ENCODE data around the gene NIPAL4.
A peak's percentile ranks its signal among the peaks of the same experiment; 100 is the strongest.
"Not testable (repeated sequence)": the region's sequence is repeated elsewhere in the genome, so short reads cannot be mapped to it uniquely, and the experiment has no call there.

The NIPAL4 gene

GRCh38 chr5:157463621-157464518 is 3.9 kb downstream of the NIPAL4 start:
- DNase-seq = no peak

DNA sequence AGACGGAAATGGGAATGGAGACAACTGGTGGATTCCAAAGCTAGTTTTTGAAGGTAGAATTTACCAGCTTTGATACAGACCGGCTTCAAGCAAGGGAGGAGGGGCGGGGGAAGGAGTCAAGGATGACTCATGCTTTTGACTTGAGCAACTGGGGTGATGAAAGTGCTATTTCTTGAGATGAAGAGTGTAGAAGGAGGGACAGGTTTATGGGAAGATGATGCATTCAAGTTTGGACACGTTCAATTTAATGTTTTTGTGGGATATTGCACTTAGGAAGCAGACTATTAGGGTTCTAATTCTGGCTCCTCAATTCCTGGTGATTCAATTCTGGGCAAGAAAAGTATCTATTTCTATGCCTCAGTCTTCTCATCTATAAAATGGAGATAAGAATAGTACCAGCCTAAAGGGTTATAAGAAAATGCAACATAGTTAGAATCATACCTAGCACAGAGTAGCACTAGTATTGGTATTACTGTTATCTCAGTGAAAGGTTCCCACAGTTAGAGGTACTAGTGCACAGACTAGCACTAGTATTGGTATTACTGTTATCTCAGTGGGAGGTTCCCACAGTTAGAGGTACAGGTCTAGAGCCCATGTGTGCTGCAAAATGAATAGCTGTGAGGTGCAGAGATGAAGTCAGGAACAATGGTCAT is 4.6 kb downstream of the NIPAL4 start:
- DNase-seq = no peak

DNA sequence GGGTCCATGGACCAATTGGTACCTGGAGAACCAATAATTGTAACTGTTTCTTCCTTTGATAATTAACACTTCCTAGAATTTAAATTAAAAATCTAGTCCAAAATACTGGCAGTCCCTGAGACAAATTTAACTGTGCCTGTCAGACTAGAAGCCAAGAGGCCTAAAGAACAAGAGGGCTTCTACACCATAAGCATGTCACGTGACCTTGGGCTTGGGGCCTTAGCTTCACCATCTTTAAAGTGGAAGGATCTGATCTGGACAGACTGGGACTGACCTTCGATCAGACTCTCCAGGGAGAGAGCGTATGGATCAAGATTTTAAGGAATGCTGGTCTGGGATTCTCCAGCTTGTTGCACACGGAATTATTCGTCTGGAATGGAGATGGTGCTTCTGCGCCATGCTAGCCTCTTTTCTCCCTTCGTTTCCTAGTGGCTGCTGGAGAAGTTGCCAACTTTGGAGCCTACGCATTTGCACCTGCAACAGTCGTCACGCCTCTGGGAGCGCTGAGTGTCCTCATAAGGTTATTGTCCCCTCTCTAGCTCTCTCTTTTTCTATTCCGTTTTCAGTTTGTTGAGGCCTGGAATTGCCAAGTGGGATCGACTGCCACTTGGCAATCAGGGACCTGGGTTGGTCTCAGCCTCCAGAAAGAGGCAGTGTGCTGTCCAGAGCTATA is 8.4 kb downstream of the NIPAL4 start:
- no peak for DNase-seq

GRCh38 chr5:157469073-157469472 is 9.1 kb downstream of the NIPAL4 start:
- DNase-seq = no peak

DNA sequence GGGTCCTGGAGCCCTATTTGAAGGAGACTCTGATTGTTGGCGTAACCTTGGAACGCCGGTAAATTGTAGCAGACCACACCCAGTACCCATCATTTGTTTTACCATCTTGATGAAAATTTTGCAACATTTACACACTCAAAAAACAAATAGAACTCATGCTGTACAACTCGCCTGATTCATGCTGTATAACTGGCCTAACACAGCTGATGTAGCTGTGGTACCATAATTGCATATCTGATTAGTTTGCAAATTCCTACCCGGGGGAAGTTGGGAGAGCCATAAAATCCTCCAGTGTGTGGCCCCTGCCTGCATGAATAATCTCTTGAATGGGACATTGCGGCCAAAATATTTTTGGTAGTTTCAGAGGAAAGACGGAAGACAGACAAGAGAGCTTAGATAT is 9.7 kb downstream of the NIPAL4 start:
- DNase-seq = no peak

DNA sequence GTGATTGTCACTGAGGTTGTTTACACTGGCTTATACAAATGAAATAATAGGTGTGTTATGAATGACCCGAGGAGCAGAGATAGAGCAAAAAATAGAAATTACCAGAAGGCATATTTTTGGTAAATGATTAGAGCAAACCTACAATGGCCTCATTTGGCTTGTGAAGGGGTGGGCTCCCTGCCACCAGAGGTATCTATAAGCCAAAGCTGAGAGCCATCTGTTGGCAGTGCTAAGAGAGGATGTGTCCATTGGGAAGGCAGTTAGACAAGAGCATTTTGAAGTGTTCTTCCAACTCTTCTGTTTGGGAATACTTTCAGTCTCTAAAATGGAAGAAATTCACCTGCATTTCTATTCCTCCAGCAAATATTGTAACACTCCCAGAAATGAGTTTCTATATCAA is 10.6 kb downstream of the NIPAL4 start:
- no peak for DNase-seq

GRCh38 chr5:157471709-157472108 is 11.7 kb downstream of the NIPAL4 start:
- no peak for DNase-seq

- no peak for DNase-seq
Observed at GRCh38 chr5:157473383-157474320, 13.6 kb downstream of the NIPAL4 start.

- peak; percentile 4 for DNase-seq
Observed at GRCh38 chr5:157475432-157475831, 15.4 kb downstream of the NIPAL4 start.

DNA sequence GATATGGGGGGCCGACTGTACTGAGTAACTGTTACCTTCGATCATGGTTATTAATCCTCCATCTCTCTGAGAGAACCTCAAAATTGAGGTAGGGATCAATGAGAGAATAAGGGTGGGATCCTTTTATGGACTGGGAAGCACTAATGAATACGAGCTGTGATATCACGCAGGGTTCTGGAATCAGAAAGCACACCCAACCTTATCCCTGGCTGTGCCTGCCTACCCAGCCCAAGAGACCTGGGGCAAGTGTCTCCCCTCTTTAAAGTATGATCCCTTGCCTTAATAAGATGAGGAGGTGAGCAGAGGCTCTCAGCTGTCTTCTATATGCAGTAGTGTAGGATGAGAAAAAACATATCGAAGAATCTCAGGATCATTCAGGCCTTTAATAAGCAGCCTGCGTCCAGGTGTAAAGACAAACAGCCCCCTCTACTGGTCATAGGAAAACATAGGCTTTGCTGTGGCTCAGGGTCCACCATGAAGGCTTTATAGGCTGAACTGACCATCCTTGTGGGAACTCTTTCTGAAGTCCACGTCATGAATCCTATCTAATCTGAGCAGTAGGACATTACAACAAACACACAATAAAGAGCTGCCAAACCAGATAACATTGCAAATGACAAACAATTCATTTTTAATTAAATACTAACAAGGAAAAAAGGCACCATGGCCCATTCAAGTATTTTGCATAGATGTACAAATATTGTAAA is 16.8 kb downstream of the NIPAL4 start:
- DNase-seq = peak; percentile 31

DNA sequence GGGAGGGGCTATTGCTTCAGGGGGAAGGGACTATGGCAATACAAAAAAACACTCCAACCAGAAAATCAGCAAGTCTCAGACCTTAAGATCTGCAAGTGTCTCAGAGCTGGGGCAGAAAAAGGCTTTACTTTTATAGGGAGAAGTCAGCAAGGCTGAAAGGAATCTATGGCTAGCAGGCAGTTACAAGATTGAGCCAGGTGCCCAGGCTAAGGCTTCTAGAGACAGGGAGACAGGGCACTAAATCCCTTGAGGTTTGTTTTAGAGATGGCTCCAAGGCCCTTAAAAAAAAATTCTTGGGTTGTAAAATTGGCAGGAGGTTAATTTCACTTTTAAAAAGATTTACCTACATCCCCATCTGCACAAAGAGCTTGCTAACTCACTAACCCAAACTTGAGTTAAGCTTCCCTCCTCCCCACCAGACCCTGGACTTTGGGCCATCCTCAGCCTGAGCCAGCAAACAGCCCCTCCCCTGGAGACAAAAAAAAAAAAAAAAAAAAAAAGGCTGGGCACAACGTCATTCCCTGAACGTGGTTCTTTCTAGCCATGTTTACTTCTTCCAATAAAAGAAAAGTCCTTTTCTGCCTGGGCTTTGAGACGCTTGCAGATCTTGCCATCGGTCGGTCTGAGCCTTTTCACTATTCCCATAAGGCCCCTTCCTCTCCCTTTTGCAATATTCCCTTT is 17.9 kb downstream of the NIPAL4 start:
- DNase-seq = no peak

DNA sequence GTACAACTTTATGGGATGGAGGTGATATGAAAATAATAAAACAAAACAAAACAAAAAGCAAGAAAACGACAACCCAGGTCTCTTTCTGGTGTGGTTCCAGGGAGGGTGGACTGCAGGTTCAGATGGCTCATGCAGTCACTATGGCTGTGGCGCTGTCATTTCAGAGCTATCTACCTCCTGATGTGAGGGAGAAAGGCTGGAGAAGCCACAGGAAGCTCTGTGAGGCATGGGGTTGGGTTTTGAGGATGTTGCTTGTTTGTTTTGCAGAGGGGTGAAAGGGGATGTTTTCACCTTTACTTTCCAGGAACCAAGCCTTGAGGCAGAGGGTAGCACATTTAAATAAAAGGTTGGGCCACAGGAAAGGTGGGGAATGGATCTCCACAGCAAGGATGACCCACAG is 18.7 kb downstream of the NIPAL4 start:
- DNase-seq = no peak

GRCh38 chr5:157479166-157479565 is 19.2 kb downstream of the NIPAL4 start:
- no peak for DNase-seq

DNA sequence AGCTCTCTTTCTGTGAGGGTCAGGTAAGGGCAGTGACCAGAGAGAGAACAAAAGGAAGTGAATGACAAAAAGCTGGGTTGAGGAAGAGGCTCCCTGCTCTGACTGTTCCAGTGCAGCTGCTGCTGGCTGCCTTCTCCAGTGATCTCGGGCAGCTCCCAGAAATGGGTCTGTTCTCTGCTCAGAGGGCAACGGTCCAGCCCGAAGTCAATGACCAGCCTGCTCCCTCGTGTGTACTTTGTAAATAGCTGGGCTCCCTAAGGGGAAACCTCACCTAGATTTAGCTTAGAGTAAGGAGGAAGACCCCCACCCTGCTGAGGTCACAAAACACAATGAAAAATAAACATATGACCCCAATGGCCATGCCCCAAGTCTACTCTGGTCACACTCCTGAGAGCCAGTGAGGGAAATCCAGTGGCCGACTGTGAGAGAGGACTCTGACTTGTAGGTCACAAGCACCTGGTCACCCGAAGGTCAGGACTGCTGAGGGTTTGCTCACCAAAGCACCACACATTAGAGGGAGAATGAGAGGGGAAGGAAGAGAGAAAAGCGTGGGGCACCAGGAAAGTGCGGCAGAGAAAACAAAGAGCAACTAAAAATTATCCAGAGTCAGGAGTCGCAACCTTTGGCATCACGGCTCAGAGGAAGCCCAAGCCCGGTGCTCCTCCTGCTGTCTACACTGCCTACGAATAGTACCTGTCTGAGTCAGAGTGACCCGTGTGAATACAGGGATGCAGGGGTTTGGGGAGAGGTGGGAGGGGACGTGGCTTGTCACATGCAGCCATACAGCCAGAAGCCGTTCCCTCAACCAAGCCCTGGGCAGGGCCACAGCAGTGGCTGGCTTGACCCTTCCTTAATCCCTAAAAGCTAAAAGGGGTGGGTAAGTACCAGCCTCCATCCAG is 19.8 kb downstream of the NIPAL4 start:
- DNase-seq = no peak

DNA sequence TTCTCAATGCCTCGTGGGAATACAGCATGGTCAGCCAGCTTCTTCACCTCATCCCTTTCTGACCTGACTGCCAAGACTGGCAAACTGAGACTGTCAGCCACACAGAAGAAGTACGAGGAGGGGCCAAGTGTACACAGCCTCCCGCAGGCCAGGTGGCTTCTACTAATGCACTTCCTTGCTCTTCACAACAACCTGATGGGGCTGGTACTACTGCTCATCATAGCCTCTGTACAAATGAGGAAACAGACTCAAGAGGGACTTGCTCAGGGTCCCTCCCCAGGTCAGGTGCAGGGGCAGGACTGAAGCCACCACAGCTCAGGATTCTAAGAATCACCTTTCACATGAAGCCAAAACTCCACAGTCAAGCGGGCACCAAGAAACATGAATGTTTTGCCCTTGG is 21.3 kb downstream of the NIPAL4 start:
- DNase-seq = no peak

- no peak for DNase-seq
Observed at GRCh38 chr5:157481666-157482065, 21.7 kb downstream of the NIPAL4 start.

DNA sequence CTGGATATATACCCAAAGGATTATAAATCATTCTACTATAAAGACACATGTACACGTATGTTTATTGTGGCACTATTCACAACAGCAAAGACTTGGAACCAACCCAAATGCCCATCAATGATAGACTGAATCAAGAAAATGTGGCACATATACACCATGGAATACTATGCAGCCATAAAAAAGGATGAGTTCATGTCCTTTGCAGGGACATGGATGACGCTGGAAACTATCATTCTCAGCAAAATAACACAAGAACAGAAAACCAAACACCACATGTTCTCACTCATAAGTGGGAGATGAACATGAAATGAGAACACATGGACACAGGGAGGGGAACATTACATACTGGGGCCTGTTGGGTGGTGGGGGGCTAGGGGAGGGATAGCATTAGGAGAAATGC is 22.7 kb downstream of the NIPAL4 start:
- not testable (repeated sequence) for DNase-seq

GRCh38 chr5:157484768-157485167 is 24.8 kb downstream of the NIPAL4 start:
- no peak for DNase-seq

DNA sequence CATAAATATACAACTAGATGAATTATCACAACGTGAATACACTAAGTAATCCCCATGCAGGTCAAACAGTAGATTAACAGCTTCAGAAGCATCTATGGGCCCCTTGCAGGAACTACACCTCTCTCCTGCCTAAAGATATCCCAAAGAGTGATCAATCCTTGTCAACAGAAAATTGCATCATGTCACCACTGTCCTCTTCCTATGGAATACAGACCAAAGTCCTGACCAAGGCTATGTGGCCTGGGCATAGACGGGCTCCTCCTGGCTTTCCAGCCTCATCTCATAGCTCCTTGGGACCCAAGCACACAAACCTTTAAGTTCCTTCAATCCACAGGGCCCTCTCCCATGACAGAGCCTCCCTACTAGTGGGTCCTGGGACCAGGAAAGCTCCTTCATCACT is 25.3 kb downstream of the NIPAL4 start:
- no peak for DNase-seq

DNA sequence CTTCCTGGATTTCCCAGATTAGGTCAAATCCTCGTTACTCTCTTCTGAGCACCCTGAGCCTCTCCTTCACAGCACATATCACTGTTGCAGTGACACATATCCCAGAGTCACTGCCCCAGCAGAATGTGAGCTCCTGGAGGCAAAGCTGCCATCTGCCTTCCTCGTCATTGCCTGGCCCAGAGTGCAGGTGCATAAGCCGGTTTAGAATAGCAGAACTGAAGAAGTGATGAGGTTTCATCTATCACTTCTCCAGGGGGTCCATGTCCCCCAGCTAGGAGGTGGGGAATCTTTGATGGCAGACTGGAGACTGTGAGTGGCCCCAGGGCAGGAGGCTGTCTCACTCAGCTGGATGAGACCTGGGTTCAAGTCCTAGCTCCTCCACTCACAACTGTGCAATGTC is 25.8 kb downstream of the NIPAL4 start:
- no peak for DNase-seq

Measured in DMS153 (cell line).